GM19372 (cell line): Measurements from ENCODE around the gene TARBP1.

Experiments
- ATAC-seq: cut with Tn5 transposase; IDR thresholded peaks from one replicate; pipeline ENCODE4 v1.9.1; 2021; ENCODE audit warnings: mild to moderate bottlenecking, low read depth, moderate library complexity; ENCODE audit not compliant: unreplicated experiment

TARBP1 gene

GRCh38 chr1:234488054-234489006, 9.4 kb upstream of the TARBP1 start:
- no peak for ATAC-seq

- ATAC-seq: no peak
Measured at GRCh38 chr1:234486858-234487840, 8.2 kb upstream of the TARBP1 start.

DNA sequence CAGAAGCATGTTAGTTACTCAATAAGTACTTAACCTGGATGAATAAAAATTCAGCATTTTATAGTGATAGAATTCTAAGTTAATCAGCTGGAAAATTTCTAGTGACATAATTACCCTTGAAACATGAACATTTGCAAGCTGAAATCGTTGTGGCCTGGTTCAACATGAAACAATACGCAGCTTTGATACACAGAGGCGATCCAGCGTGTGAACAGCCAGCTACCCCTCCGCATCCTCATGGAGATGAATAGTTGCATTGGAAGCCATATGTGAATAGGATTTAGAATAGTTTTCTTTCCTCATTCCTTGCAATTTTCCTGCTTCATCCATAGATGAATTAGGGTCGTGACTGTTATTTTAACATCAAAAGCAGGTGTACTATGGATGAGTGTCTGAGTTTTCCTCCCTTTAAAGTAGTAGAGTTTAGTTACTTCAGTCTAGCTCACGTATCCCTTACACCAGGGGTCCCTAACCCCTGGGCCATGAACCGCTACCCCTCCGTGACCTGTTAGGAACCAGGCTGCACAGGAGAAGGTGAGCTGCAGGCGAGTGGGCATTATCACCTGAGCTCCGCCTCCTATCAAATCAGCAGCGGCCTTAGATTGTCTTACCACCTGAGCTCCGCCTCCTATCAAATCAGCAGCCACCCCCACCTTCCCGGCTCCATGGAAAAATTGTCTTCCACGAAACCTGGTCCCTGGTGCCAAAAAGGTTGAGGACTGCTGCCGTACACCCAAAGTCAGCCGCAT, 6.2 kb upstream of the TARBP1 start:
- no peak for ATAC-seq

- ATAC-seq: no peak
Measured at GRCh38 chr1:234484218-234484617, 5.2 kb upstream of the TARBP1 start.

DNA sequence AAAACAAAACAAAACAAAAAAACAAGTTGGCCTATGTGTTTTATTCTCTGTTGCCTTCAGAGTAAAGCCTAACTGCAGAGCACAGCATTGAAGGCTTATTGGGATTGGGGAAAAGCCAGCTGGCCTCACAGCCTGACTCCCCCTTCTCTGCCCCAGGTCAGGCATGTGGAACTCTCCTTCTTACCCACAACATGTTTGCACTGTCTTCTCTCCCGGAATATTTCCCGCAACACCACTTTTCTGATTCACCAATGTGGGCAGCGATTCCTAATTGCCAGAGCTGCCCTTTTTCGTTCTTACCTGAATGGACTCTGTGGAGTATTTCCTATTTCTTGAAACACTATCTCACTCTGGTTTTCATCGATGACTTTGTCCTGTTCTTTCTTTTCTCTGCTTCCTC, 2.8 kb upstream of the TARBP1 start:
- no peak for ATAC-seq

- no peak for ATAC-seq
Measured at GRCh38 chr1:234479866-234480265, 887 bp upstream of the TARBP1 start.

DNA sequence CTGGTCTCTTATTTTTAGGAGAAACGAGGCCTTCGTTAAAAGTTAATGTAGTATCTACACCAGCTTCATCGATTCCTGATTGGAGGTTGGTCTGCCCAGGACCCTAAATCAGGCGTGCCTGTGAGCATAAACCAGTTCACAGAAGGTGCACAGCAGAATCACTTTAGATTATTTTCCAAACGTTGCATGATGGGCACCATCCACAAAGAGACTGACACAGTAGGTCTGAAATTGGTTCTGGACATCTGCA, 256 bp upstream of the TARBP1 start:
- no peak for ATAC-seq

DNA sequence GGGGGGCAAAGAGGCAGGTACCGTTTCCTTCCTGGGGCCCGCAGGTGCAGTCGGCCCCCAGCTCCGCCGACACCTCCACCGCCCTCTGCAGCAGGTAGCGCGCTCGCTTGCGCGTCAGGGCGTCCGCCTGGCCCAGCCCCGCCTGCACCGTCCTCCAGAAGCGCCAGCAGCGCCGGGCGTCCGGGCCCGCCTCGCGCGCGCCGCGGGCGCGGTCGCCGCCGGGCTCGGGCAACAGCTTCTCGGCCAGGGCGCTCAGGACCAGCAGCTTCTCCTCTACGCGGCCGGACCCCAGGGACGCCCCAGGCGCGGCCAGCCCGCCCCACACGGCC, 863 bp downstream of the TARBP1 start:
- ATAC-seq: peak; percentile 63

GRCh38 chr1:234477386-234478151, 1.4 kb downstream of the TARBP1 start:
- no peak for ATAC-seq

GRCh38 chr1:234476172-234476571, 2.8 kb downstream of the TARBP1 start:
- ATAC-seq: no peak

- ATAC-seq: no peak
Measured at GRCh38 chr1:234475167-234475793, 3.7 kb downstream of the TARBP1 start.

DNA sequence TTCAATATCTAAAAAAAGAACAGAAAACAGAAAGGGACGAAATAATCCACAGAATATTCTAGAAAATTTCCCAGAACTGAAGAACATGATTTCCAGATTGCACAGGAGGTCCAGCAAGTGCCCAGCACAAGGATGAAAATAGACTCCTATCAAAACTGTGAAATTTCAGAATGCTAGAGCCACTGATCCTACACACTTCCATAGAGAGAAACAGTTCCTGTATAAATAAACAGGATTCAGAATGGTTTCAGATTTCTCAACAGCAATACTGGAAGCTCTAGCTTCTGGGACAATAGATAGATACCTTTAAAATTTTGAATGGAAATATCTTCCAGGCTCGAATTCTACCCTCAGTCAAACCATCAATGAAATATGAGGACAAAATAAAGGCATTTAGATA, 4.6 kb downstream of the TARBP1 start:
- no peak for ATAC-seq

DNA sequence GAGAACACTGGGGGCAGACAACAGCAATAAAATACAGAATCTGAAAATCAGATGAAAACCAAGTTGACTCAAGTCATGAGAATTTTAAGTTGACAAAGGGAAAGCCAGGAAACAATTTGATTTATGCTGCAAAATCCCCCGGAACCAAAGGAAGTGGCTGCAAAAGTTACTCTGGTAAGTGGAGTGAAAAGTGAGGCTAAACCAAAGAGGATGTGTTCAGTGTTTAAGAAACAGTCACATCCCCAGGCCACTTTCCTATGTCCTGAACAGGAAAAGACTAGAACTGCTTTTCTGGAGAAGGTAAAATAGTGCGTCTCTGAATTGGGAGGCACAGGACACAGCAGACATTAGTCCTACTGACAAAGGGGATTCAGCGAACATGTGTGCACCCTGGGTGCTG, 5.9 kb downstream of the TARBP1 start:
- ATAC-seq: no peak

GRCh38 chr1:234469376-234469775, 9.6 kb downstream of the TARBP1 start:
- ATAC-seq: no peak

- no peak for ATAC-seq
Measured at GRCh38 chr1:234468580-234468979, 10.4 kb downstream of the TARBP1 start.

GRCh38 chr1:234467821-234468220, 11.2 kb downstream of the TARBP1 start:
- ATAC-seq: no peak

- no peak for ATAC-seq
Measured at GRCh38 chr1:234466945-234467344, 12.0 kb downstream of the TARBP1 start.

GRCh38 chr1:234463749-234464148, 15.2 kb downstream of the TARBP1 start:
- no peak for ATAC-seq

DNA sequence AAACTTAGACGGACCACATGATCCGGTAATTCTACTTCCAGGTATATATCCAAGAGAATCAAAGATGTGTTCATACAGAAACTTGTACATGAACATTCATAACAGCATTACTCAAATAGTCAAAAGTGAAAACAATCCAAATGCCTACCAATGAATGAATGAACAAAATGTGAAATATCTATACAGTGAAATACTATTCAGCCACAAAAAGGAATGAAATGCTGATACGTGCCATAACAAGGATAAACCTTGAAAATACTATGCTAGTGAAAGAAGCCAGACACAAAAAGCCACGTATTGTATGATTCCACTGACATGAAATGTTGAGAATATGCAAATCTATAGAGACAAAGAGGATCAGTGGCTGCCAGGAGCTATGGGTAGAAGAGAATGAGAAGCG, 18.3 kb downstream of the TARBP1 start:
- no peak for ATAC-seq
